GM21717 (cell line): ENCODE results near the gene SLC2A13.

Experiments
- ATAC-seq: cut with Tn5 transposase; IDR thresholded peaks from one replicate; pipeline ENCODE4 v1.9.1; 2021; ENCODE audit warnings: mild to moderate bottlenecking, moderate library complexity; ENCODE audit not compliant: unreplicated experiment

The SLC2A13 gene

DNA sequence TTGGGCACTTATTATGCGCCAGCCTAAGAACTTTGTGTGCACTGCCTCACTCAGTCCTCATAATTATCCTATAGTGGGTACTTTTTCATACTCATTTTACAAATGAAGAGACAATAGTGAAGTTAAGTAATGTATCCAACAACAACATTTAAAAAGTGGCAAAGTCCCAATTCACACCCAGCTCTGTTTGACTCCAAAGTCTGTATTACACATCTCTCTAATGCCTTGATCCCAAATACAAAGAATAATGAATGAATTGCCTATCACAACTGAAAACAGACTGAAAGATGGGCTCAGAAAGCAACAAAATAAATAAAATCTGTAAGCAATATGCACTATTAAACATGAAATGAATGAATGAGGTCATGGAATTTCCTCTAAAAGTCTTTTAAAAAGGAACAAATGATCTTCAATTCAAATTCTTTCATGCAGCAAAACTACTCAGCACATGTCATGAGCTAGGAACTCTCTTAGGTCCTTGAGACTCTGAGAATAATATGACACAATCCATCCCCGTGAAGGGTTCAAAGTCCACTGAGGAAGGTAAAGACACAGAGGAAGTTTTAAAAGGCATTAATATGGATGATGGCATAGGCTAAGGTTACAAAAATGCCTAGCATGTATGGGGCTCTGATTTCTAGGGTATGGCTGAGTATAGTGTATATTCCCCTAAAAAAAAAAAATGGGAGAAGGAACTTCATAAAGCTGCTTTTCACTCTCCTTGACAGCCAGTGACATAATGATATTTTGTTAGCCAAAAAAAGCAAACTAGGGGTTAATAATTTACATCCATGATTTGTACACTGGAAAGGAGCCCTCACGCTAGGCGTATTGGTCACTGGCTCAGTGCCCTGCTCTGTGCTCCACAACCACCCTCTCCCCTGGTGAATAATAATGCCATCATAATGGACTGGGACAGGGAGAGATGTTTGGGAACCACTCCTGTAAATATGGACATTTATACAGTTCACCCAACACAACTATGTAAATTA, 103.4 kb downstream of the SLC2A13 start:
- no peak for ATAC-seq

GRCh38 chr12:40001406-40001805, 104.5 kb downstream of the SLC2A13 start:
- no peak for ATAC-seq

- ATAC-seq, result no peak
These were observed 105.0 kb downstream of the SLC2A13 start for GRCh38 chr12:40000884-40001283.

- ATAC-seq, result no peak
These were observed 112.6 kb downstream of the SLC2A13 start for GRCh38 chr12:39993268-39993667.

DNA sequence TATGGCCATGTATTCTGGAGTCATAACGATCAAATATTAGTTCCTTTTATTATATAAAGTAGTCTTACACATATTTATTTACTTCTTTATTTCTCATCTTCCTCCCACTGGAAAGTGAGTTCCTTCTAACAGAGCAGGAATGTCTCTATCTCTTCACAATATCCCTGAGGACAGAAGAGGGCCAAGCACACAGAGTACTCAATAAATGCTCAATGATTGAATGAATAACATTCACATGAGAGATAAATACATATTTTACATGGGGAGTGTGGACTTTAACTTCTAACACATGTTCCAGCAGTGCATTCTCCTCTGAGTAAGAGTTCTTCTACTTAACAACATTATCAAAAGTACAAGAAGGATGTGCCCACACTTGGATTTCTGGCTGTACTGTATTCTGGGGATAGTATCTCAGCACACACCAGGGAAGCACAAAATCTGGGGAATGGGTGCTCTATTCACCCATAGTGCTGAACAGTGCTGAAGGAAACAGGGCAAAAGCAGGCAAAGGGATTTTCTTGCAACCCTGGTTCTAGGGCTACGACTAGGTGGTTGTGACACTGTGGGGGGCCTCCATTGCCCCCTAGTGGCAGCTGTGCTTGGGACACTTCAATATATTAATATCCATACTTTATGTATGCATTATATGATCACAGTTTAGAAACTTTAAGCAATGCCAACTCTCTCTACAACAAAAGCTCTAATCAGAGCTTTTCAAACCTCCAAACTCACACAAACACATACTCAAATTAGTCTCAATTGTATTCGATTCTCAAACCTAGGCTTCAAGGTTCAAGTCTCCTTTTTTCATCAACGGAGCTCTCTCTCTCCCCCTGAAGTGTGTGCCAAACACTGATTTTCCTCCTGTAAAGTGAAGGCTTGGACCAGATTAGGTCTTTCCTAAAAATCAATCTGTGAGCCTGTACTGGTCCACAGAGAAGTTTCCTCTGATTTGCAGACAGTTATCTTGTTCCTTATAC, 115.5 kb downstream of the SLC2A13 start:
- no peak for ATAC-seq

GRCh38 chr12:39989501-39989900, 116.4 kb downstream of the SLC2A13 start:
- no peak for ATAC-seq

DNA sequence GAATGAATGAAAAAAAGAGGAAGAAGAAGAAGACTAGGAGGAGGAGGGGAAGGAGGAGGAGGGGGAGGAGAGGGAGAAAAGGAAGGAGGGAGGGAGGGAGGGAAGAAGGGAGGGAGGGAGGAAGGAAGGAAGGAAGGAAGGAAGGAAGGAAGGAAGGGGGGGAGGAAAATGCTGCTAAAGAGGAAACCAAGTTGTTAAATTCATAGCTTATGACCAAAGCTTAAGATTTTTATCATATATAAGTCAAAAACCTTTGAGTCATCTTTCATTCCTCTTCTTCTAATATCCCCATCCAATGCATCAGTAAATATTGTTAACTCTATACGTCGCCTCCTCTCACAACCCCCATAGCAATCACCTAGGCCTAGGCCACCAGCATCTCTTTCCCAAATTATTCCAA, 117.3 kb downstream of the SLC2A13 start:
- ATAC-seq, result no peak

DNA sequence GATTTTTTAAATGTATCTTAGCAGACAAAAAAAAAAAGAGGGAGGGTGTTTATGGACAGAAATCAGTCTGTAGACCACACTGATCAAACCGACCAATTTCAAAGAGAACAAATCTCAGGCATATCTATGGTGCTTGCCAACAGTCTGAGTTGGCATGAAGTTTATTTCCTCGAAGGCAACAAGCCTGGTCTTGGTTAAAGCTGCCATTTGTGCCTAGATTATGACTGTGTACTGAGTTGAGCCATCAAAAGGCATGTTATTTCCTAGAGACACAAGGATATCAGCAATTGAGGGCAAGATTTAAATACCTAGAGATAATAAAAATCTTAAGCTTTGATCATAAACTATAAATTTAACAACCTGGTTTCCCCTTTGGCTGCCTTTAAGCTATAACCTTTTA, 119.2 kb downstream of the SLC2A13 start:
- no peak for ATAC-seq

DNA sequence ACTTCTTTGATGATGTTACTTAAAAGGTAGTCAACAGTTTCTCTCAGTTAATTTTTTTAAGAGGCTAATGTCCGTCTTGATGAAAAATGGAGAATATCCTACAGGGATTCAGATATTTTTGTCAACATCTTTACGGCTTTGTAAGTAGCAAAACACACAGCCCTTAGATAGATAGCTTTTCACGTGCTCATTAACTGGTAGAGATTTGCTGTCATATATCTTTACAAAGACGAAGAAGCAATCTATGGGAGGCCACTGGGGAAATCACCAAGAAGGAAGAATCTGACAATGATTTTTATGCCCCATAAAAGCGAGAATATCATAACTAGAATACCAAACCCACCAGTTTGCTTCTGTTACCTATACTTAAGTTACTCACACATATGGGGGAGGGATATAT, 121.2 kb downstream of the SLC2A13 start:
- no peak for ATAC-seq

GRCh38 chr12:39975374-39975918, 130.4 kb downstream of the SLC2A13 start:
- ATAC-seq, result no peak

GRCh38 chr12:39972119-39972518, 133.8 kb downstream of the SLC2A13 start:
- no peak for ATAC-seq

GRCh38 chr12:39971348-39971747, 134.5 kb downstream of the SLC2A13 start:
- ATAC-seq, result no peak

GRCh38 chr12:39966721-39967120, 139.2 kb downstream of the SLC2A13 start:
- no peak for ATAC-seq

DNA sequence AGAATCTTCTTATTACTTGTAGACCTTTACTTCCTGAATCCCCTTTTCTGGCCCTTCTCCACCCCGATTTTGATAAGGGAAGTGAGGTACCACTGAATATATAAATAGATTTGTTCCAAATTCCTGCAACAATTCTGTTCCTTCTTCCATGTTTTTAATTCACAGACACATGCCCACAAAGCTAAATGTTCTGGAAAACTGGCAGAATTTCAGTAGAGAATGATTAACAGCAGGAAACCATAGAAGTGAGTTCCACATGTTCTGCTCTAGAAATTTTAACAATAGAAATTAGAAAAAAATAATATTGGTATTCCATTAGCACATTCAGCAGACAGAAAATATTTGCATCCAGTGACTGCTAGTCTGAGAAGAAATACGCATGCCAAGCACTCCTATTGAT, 139.6 kb downstream of the SLC2A13 start:
- ATAC-seq, result no peak

GRCh38 chr12:39959467-39959866, 146.4 kb downstream of the SLC2A13 start:
- ATAC-seq, result no peak

DNA sequence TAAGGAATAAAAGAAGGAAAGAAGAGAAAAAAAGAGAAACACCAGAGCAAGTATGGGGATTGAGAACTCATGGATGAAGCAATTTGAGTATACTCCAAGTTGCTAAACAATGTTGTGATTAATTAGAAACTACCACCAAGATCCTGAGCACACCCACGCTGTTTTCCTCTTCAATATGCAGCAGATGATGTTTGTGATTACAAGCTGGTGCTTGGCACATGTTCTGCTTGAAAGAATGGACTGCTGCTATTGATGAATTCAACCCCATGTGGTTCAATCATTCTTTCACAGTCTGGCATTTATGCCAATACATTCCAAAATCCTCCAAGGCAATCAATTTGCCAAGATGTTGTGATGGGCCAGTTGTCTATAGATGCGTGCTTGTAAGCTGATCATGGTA, 146.8 kb downstream of the SLC2A13 start:
- no peak for ATAC-seq

DNA sequence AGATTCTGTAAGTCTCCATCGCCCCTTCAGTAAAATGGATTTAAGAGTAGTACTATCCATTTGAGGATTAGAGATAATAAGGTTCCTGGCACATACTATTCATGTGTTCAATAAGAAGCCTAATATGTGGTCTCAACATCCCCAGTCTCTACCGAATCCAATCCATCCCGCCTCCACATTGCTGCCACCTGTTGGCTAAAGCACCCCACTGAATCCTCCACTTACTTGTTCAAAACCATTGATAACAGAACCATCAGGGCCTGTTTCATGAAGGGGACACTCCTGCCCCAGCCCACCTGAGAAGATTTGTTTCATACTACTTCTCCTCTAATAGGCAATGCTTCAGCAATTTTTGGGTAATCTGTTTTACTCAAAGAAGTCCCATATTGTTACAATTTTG, 147.5 kb downstream of the SLC2A13 start:
- ATAC-seq, result no peak

- ATAC-seq, result no peak
These were observed 149.2 kb downstream of the SLC2A13 start for GRCh38 chr12:39956725-39957124.

DNA sequence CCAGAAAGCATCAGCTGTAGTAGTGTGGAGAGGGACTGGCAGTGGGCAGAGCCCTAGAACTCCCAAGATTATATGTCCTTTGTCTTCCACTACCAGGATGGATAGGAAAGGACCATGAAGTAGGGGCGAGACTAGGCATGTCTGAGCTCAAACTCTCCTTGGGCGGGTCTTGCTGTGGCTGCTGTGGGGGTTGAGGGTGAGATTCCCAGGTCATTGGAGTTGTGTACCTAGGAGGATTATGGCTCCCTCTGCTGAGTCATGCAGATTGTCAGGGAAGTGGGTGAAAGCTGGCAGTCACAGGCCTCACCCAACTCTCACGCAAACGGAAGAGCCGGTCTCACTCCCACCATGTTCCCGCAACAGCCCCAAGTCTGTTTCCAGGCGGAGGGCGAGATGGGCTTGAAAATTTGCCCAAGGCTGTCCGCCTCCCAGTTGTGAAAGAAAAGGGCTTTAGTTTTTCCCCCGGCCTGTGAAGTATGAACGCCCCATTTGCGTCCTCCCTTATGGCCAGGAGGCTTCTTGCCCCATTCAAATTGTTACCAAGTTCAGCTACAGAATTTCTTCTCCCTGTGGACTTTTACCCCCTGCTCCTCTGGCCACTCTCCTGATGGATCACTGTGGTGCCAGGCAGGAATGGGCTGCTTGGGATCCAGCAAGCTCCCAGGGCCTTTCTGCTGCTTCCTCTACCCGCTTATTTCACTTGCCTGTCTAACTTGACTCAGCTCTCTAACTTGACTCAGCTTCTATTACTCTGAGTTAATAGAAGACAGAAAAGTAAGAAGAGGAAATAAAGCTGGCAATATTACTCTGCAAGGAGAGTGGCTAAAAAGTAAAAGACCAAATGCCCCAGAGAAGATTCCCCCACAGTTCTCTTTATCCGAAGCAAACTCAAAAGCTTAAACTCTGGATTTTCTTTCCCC, 159.3 kb downstream of the SLC2A13 start:
- no peak for ATAC-seq

DNA sequence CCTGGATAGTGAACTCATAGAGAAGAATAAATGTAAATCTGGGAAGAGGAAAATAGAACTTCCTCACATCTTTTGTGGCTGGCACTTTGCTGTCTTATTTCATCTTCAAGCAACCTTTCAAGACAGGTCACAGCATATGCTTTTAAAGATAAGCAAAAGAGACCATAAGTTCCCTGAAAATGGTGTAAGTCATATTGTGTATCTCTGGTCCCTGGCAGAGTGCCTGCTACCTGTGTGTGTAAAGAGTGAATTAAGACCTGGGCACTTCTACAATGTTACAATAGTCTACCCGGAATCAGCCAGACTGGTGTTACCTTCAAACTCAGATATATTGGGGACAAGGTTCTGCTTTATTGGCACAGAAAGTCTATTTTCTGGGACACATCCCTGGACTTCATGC, 168.8 kb downstream of the SLC2A13 start:
- ATAC-seq, result no peak
